SK-N-SH treated with all-trans-retinoic acid at 6 μM for 48 hours (cell line): ENCODE measurements around the gene DYNC1I2.

Experiments
- ATAC-seq: fragments of 200-7000 bp; cut with Tn5 transposase; 3 replicates; pipeline ENCODE4 v1.9.1; 2020; ENCODE audit warnings: mild to moderate bottlenecking, moderate library complexity
- ARNTL ChIP-seq: fragments of 450-650 bp; formaldehyde crosslinking; IDR thresholded peaks from 2 replicates; pipeline ENCODE4 v1.5.0; 2020; ENCODE audit warnings: low read depth, mild to moderate bottlenecking, moderate library complexity, borderline replicate concordance
- CREB5 ChIP-seq: fragments of 250-450 bp; sonication (Bioruptor Pico); IDR thresholded peaks from 2 replicates; pipeline ENCODE4 v1.5.1; 2020; ENCODE audit warnings: low read depth, mild to moderate bottlenecking, moderate library complexity
- CSDC2 ChIP-seq: fragments of 250-450 bp; sonication (Bioruptor Pico); IDR thresholded peaks from 2 replicates; pipeline ENCODE4 v1.5.0; 2020; ENCODE audit warnings: mild to moderate bottlenecking, moderate library complexity
- CSRNP3 ChIP-seq: fragments of 250-450 bp; sonication (Bioruptor Pico); IDR thresholded peaks from 2 replicates; pipeline ENCODE4 v1.5.1; 2021; ENCODE audit warnings: mild to moderate bottlenecking, moderate library complexity
- ESRRG ChIP-seq: fragments of 250-450 bp; sonication (Bioruptor Pico); IDR thresholded peaks from 2 replicates; pipeline ENCODE4 v1.6.1; 2021; ENCODE audit warnings: mild to moderate bottlenecking
- GLIS3 ChIP-seq: fragments of 250-450 bp; sonication (Bioruptor Pico); IDR thresholded peaks from 2 replicates; pipeline ENCODE4 v1.5.0; 2020; ENCODE audit warnings: mild to moderate bottlenecking, moderate library complexity
- ISL1 ChIP-seq: fragments of 250-450 bp; sonication (Bioruptor Pico); IDR thresholded peaks from 2 replicates; pipeline ENCODE4 v2.1.2; 2022; ENCODE audit warnings: mild to moderate bottlenecking, moderate library complexity
- OSR1 ChIP-seq: fragments of 250-450 bp; sonication (Bioruptor Pico); IDR thresholded peaks from 2 replicates; pipeline ENCODE4 v1.8.0; 2022; ENCODE audit warnings: moderate library complexity, mild to moderate bottlenecking, inconsistent platforms
- PATZ1 ChIP-seq: fragments of 250-450 bp; sonication (Bioruptor Pico); IDR thresholded peaks from 2 replicates; pipeline ENCODE4 v1.8.0; 2020; ENCODE audit warnings: mild to moderate bottlenecking, moderate library complexity, borderline replicate concordance
- POU6F1 ChIP-seq: fragments of 250-450 bp; sonication (Bioruptor Pico); IDR thresholded peaks from 2 replicates; pipeline ENCODE4 v1.8.0; 2021; ENCODE audit warnings: low read depth, mild to moderate bottlenecking, moderate library complexity, borderline replicate concordance
- PPARA ChIP-seq: fragments of 250-450 bp; sonication (Bioruptor Pico); IDR thresholded peaks from 2 replicates; pipeline ENCODE4 v1.5.0; 2020; ENCODE audit warnings: mild to moderate bottlenecking, borderline replicate concordance
- RARB ChIP-seq: fragments of 250-450 bp; sonication (Bioruptor Pico); IDR thresholded peaks from 2 replicates; pipeline ENCODE4 v1.8.0; 2021; ENCODE audit warnings: mild to moderate bottlenecking, moderate library complexity
- SNAI2 ChIP-seq: fragments of 250-450 bp; sonication (Bioruptor Pico); IDR thresholded peaks from 2 replicates; pipeline ENCODE4 v1.5.0; 2020; ENCODE audit warnings: mild to moderate bottlenecking, moderate library complexity
- TCF4 ChIP-seq: fragments of 250-450 bp; sonication (Bioruptor Pico); IDR thresholded peaks from 2 replicates; pipeline ENCODE4 v1.8.0; 2021; ENCODE audit warnings: mild to moderate bottlenecking, moderate library complexity, borderline replicate concordance
- TOX ChIP-seq: fragments of 250-450 bp; sonication (Bioruptor Pico); IDR thresholded peaks from 2 replicates; pipeline ENCODE4 v1.8.0; 2021; ENCODE audit warnings: mild to moderate bottlenecking, moderate library complexity, borderline replicate concordance
- TSHZ2 ChIP-seq: fragments of 250-450 bp; sonication (Bioruptor Pico); IDR thresholded peaks from 2 replicates; pipeline ENCODE4 v1.5.0; 2020; ENCODE audit warnings: mild to moderate bottlenecking, moderate library complexity
- ZC3H10 ChIP-seq: fragments of 250-450 bp; sonication (Bioruptor Pico); IDR thresholded peaks from 2 replicates; pipeline ENCODE4 v1.5.1; 2021; ENCODE audit warnings: mild to moderate bottlenecking, moderate library complexity
- ZFP3 ChIP-seq: fragments of 250-450 bp; sonication (Bioruptor Pico); IDR thresholded peaks from 2 replicates; pipeline ENCODE4 v1.5.0; 2020; ENCODE audit warnings: mild to moderate bottlenecking, moderate library complexity
- ZNF565 ChIP-seq: fragments of 450-650 bp; formaldehyde crosslinking; conservative IDR thresholded peaks from 2 replicates; pipeline ENCODE4 v1.5.0; 2020; ENCODE audit warnings: low read depth, mild to moderate bottlenecking, moderate library complexity
- ZNF70 ChIP-seq: fragments of 450-650 bp; formaldehyde crosslinking; IDR thresholded peaks from 2 replicates; pipeline ENCODE4 v1.5.0; 2020; ENCODE audit warnings: mild to moderate bottlenecking, moderate library complexity
- ZNF8 ChIP-seq: fragments of 450-650 bp; formaldehyde crosslinking; IDR thresholded peaks from 2 replicates; pipeline ENCODE4 v1.5.0; 2020; ENCODE audit warnings: mild to moderate bottlenecking, moderate library complexity

The DYNC1I2 gene

GRCh38 chr2:171675810-171676345, 11.4 kb upstream of the DYNC1I2 start:
- ATAC-seq: no peak
- TF ChIP-seq CREB5 (CRISPR knock-in tag) (no peak), PPARA (no peak), ZNF565 (CRISPR knock-in tag) (no peak), TOX (no peak), ESRRG (no peak), POU6F1 (CRISPR knock-in tag) (no peak), ARNTL (CRISPR knock-in tag) (no peak), ISL1 (CRISPR knock-in tag) (no peak), CSDC2 (CRISPR knock-in tag) (no peak), PATZ1 (CRISPR knock-in tag) (no peak), ZNF70 (CRISPR knock-in tag) (no peak), ZC3H10 (no peak), CSRNP3 (CRISPR knock-in tag) (no peak), ZFP3 (CRISPR knock-in tag) (no peak), TCF4 (CRISPR knock-in tag) (no peak), SNAI2 (CRISPR knock-in tag) (no peak), GLIS3 (no peak)

- TF ChIP-seq CSRNP3 (CRISPR knock-in tag): no peak
- ATAC-seq: no peak
Measured at GRCh38 chr2:171678619-171679018, 8.7 kb upstream of the DYNC1I2 start.

GRCh38 chr2:171688129-171688465, 828 bp downstream of the DYNC1I2 start:
- no peak for TF ChIP-seq ZNF8 (CRISPR knock-in tag)
- no peak for TF ChIP-seq TCF4 (CRISPR knock-in tag)
- no peak for TF ChIP-seq ZNF70 (CRISPR knock-in tag)
- no peak for TF ChIP-seq ZNF565 (CRISPR knock-in tag)
- no peak for TF ChIP-seq ESRRG
- no peak for TF ChIP-seq SNAI2 (CRISPR knock-in tag)
- peak; percentile 45 for ATAC-seq

- no peak for ATAC-seq
- TF ChIP-seq OSR1: no peak
- no peak for TF ChIP-seq GLIS3
- no peak for TF ChIP-seq TSHZ2 (CRISPR knock-in tag)
- no peak for TF ChIP-seq CSRNP3 (CRISPR knock-in tag)
- TF ChIP-seq ZNF565 (CRISPR knock-in tag): no peak
- no peak for TF ChIP-seq ARNTL (CRISPR knock-in tag)
- no peak for TF ChIP-seq ZNF70 (CRISPR knock-in tag)
- no peak for TF ChIP-seq ZFP3 (CRISPR knock-in tag)
- TF ChIP-seq TOX: no peak
- no peak for TF ChIP-seq RARB (CRISPR knock-in tag)
- no peak for TF ChIP-seq POU6F1 (CRISPR knock-in tag)
- TF ChIP-seq ZNF8 (CRISPR knock-in tag): no peak
- TF ChIP-seq ISL1 (CRISPR knock-in tag): no peak
- no peak for TF ChIP-seq ZC3H10
- TF ChIP-seq ESRRG: no peak
- no peak for TF ChIP-seq CSDC2 (CRISPR knock-in tag)
- no peak for TF ChIP-seq TCF4 (CRISPR knock-in tag)
Measured at GRCh38 chr2:171692331-171692730, 5.1 kb downstream of the DYNC1I2 start.
